Posterior vena cava (tissue), 2 donors: ENCODE measurements around the gene UBQLN2. TPM values are rescaled to one million over a fixed set of nuclear protein-coding genes. Genes with fewer than 3 reads are reported as not detected.
A peak's percentile ranks its signal among the peaks of the same experiment; 100 is the strongest.

Experiments
- DNase-seq: peaks from one replicate; pipeline ENCODE4 v3.0.0-alpha.2; 2020; ENCODE audit warnings: low spot score
- intact Hi-C, 2 donors: fragments of 100-400 bp; cut with DNase I; formaldehyde crosslinking; loops; one replicate each; pipeline versions ENCODE4 v1.14.1 to v1.14.2; 2022 to 2023
- total RNA-seq, 2 donors: library from RNA; stranded (reverse); fragmentation: NEBNext Ultra II Directional; extraction: Animal tissue kit (Norgen Biotek cat#: 25700); gene quantifications; one replicate each; pipeline ENCODE4 v1.2.1, GENCODE V29; 2021
- donor health status: DM: yes; HTN: yes; CAD: no.
- donor health status: DM: yes; HTN: yes; CAD: no.

UBQLN2 gene
- total RNA-seq, 2 donors from 2014 or later: 28.2 to 31.6 TPM

- intact Hi-C loops: no loop called here
- DNase-seq: peak; percentile 34
These were observed 51.9 kb downstream of the UBQLN2 start for GRCh38 chrX:56615282-56615681.

Other genes starting within 250 kb of the UBQLN2 start
- 10 to 100 TPM; 30.4 to 37.8 TPM for gene NBDY, start 165.6 kb downstream of the UBQLN2 start, total RNA-seq